HG03280 (cell line): ENCODE measurements around the gene ARFGEF3.
"Not testable (repeated sequence)": the region's sequence is repeated elsewhere in the genome, so short reads cannot be mapped to it uniquely, and the experiment has no call there.

Experiments used
- ATAC-seq: cut with Tn5 transposase; IDR thresholded peaks from one replicate; pipeline ENCODE4 v1.9.1; 2021; ENCODE audit warnings: mild to moderate bottlenecking, moderate library complexity; ENCODE audit not compliant: unreplicated experiment

Gene ARFGEF3

GRCh38 chr6:138341176-138341575 is 179.4 kb downstream of the ARFGEF3 start:
- no peak for ATAC-seq

DNA sequence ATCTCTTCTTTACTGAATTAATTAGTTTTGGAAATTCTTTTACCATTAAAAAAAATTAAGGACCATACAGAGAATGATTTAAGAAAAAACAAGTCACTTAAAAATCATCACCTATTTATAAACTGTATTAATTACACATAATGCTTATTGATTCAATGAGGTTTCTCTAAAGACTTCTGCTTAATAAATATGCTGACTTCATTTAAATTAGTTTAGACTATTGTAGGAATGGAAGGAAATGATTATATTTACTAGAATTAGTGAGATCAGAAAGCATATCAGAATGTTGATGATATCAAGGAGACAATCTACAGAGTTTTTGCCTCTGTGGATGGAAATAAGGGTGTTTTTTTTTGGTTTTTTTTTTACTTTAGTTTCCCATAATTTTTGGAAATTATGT is 181.4 kb downstream of the ARFGEF3 start:
- ATAC-seq, result no peak

DNA sequence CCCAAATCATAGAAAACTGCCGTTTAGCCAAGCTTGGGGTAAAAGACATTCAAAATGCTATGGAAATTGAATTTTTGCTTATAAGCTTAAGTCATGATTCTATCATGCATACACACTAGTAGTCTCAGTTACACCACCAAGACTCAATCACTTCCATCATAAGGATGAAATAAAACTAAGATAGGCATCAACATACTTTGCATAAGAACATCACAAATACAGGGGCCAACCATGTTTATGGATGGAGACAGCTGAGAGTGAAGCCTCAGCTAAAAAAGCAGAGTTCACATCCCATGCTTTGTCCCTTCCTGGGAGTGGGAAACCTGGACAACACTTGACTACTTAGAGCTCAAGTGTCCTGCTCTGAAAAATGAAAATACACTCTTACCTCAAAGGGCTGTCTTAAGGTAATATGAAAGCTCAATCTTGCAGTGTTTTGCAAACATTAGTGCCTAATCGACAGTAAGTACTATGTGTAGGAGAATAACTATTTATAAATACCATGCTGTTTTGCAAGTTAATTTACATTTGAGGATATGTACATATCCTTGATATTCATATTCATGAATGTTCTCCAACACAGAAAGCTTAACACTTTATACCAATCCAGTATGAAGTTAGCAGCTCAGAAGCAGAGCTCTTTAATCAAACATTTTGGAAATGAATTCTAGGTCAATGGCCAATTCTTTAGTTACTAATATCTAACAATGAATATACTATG is 184.0 kb downstream of the ARFGEF3 start:
- no peak for ATAC-seq

DNA sequence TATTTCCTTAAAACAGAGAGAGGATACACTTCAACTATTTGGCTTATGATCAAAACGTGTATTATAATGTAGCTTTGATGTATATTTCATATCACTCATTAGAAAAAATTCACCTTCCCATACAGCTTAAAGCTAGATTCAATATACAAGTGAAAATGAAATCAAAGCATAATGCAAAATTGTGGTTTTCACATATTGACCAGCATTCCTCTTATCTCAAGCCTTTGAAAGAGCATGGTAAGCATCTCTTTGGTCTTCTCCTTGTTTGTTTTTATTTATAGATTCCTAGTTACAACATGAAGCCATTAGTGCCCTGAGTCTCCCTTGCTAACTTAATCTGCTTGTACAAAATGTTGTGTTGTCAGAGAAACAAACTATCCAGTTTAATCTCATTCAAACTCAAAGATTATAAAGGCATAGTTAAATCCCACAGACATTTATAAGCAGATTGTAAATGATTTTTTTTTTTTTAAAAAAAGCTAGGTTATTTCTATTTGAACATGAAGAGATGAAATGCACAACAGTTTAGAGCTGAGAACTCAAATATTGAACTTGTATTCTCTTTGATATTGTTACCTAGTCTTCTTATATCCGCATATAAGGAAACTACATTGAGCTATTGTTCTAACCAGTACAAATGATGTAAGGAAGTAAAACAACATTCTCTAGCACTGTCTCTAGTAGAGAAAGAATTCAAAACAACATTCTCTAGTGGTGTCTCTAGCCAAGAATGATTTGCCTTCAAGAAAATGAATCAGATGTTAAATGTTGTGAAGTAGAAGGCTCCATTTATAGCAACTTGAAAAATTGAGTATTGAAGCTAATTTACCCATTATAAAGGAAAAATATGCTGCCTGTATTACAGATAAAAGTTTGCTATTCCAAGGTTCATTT is 184.8 kb downstream of the ARFGEF3 start:
- no peak for ATAC-seq

GRCh38 chr6:138347864-138348263 is 186.1 kb downstream of the ARFGEF3 start:
- no peak for ATAC-seq

DNA sequence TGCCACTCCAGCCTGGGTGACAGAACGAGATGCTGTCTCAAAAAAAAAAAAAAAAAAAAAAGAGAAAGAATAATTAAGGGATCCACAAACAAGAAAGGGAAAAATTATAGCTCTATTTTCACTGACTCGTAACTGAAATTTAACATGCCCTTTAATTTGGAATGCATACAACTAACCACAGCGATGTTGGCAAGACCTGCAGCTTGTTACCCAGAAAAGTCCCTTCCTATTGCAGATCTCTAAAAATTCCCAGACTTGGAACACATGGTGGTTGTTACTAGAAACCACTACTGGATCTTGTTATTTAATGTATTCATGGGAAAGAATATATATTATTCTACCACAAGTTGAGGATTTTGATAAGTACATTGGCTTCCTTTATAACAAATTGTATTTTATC is 188.2 kb downstream of the ARFGEF3 start:
- no peak for ATAC-seq

GRCh38 chr6:138357928-138358327 is 196.2 kb downstream of the ARFGEF3 start:
- ATAC-seq, result no peak

DNA sequence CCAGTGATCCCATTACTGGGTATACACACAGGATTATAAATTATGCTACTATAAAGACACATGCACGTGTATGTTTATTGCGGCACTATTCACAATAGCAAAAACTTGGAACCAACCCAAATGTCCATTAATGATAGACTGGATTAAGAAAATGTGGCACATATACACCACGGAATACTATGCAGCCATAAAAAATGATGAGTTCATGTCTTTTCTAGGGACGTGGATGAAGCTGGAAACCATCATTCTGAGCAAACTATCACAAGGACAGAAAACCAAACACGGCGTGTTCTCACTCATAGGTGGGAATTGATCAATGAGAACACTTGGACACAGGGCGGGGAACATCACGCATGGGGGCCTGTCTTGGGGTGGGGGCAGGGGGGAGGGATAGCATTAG is 206.9 kb downstream of the ARFGEF3 start:
- not testable (repeated sequence) for ATAC-seq

DNA sequence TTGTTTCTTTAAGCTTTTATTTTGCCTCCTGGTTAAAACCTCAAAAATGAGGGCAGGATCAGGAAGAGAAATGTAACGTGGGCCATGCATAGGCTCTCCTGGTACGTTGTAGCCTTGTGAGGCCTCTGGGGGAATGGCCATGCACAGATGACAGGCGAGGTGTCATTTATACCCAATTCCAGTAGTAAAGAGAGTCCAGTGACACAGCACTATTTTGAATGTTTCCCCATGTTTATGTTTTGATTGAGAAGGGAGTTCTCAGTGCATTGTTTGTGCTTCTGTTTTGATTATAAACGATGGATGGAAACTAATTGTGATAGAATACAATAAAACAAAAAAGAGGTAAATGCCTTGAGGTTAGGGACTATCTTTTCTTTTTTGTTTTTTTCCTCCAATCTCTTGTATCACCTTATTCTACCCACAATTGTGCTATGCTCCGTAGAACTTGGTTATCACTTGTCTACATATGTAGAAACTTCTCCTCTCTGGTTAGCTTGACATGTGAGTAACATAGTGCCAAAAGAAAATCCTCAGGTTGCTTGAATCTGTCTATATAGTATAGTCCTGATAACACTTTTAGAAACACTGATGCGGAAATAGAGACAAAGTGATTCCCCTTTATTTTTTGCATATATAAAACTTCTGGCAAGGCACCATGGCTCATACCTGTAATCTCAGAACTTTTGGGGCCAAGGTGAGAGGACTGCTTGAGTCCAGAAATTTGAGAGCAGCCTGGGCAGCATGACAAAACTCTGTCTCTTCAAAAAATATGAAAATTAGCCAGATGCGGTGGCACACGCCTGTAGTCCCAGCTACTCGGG is 209.1 kb downstream of the ARFGEF3 start:
- ATAC-seq, result no peak

- ATAC-seq, result no peak
Observed at GRCh38 chr6:138371452-138371711, 209.6 kb downstream of the ARFGEF3 start.

- ATAC-seq, result no peak
Observed at GRCh38 chr6:138371720-138372119, 210.0 kb downstream of the ARFGEF3 start.

- ATAC-seq, result no peak
Observed at GRCh38 chr6:138372711-138373463, 211.1 kb downstream of the ARFGEF3 start.

- no peak for ATAC-seq
Observed at GRCh38 chr6:138374230-138374629, 212.5 kb downstream of the ARFGEF3 start.

DNA sequence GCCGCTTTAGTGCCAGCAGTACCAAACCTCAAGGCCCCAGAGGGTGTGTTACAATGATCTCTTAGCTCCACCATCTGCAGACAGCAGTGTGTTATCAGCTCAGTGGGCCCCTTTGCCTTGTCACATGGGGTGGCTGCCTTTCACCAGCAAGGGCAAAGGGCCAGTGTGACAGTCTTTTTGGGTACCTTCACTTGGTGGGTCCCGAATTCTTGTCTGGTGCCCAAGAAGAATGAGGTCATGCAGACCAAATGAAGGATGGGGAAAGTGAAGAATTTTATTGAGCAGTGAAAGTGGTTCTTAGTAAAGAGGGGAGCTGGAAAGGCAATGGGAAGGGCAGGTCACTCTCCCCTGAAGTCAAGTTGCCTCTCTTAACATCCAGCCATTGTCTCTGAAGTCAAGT is 213.1 kb downstream of the ARFGEF3 start:
- no peak for ATAC-seq

GRCh38 chr6:138377042-138377441 is 215.3 kb downstream of the ARFGEF3 start:
- ATAC-seq, result no peak

- no peak for ATAC-seq
Observed at GRCh38 chr6:138377844-138378243, 216.1 kb downstream of the ARFGEF3 start, which contains the start of gene SMIM28. Gene SMIM28 (plus strand): TSS chr6:138377905. CDS start chr6:138378073, 168 bp downstream.

DNA sequence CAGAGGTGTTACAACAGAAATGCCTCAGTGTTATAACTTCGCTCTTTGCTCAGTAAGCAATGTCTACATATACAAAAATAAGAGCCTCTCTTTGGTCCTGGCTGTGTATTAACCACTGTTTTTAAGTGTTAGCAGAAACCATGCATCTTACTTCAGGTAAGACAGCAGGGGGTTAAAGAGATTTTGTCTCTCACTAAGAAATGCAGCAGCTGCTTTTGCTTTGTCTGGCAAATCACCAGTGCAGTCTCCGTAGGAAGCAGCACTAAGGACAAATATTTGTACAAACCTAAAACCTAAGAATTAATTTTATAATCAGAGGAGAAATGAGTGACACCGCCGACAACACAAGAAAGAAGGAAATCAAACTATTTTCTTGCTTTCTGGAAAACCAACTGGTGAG is 216.7 kb downstream of the ARFGEF3 start:
- no peak for ATAC-seq

GRCh38 chr6:138382498-138383265 is 220.9 kb downstream of the ARFGEF3 start:
- ATAC-seq, result no peak

GRCh38 chr6:138383776-138384175 is 222.0 kb downstream of the ARFGEF3 start:
- ATAC-seq, result no peak

GRCh38 chr6:138386897-138387296 is 225.2 kb downstream of the ARFGEF3 start:
- no peak for ATAC-seq
